Esophagus muscularis mucosa (tissue), 4 donors: ENCODE data around the gene CFAP410. TPM values are rescaled to one million over a fixed set of nuclear protein-coding genes. Genes with fewer than 3 reads are reported as not detected.
A peak's percentile ranks its signal among the peaks of the same experiment; 100 is the strongest.
"Not testable (repeated sequence)": the region's sequence is repeated elsewhere in the genome, so short reads cannot be mapped to it uniquely, and the experiment has no call there.

Source experiments
- DNase-seq: peaks from one replicate; pipeline ENCODE4 v3.0.0-alpha.2; 2017; ENCODE audit errors: extremely low spot score
- H3K27ac ChIP-seq, 4 donors: fragments of 200-600 bp; sonication (generic); replicated peaks in 1 of 4; 1 replicate in 3 of 4; 2 replicates in 1 of 4; pipeline ENCODE4 v1.5.1; 2016 to 2019; ENCODE audit warnings: mild to moderate bottlenecking in 1 of 4
- H3K27me3 ChIP-seq, 4 donors: fragments of 200-600 bp; sonication (generic); one replicate each; pipeline versions ENCODE4 v1.5.1 to v1.6.0; 2016 to 2019
- H3K36me3 ChIP-seq, 4 donors: fragments of 200-600 bp; sonication (generic); one replicate each; pipeline ENCODE4 v1.5.1; 2016 to 2019
- H3K4me1 ChIP-seq, 4 donors: fragments of 200-600 bp; sonication (generic); one replicate each; pipeline ENCODE4 v1.5.1; 2016 to 2019
- H3K4me3 ChIP-seq, 4 donors: fragments of 200-600 bp; sonication (generic); 1 replicate in 2 of 4; 2 replicates in 2 of 4; pipeline ENCODE4 v1.5.1; 2016 to 2019; ENCODE audit warnings: mild to moderate bottlenecking in 4 of 4, moderate library complexity in 1 of 4
- H3K9me3 ChIP-seq, 4 donors: fragments of 200-600 bp; sonication (generic); 1 replicate in 3 of 4; 2 replicates in 1 of 4; pipeline ENCODE4 v1.5.1; 2016 to 2019
- EP300 ChIP-seq: sonication (generic); formaldehyde crosslinking; IDR thresholded peaks from one replicate; pipeline ENCODE4 v1.6.1; 2017; ENCODE audit warnings: antibody characterized with exemption
- POLR2A ChIP-seq: fragments of 450-650 bp; IDR thresholded peaks from one replicate; pipeline ENCODE4 v1.6.1; 2017; ENCODE audit warnings: antibody characterized with exemption, moderate library complexity, mild to moderate bottlenecking, low read depth
- POLR2AphosphoS5 ChIP-seq, 2 donors: sonication (generic); formaldehyde crosslinking; IDR thresholded peaks; one replicate each; pipeline ENCODE4 v1.6.1; 2017; ENCODE audit warnings: antibody characterized with exemption in 2 of 2
- WGBS: methylation state at CpG from one replicate; pipeline ENCODE4 v1.1.5; 2018; 5-methylcytosine and 5-hydroxymethylcytosine counted together
- intact Hi-C: fragments of 100-400 bp; cut with DNase I; formaldehyde crosslinking; loops from one replicate; pipeline ENCODE4 v1.15.1; 2023
- total RNA-seq, 4 donors: library from RNA; depleted of rRNA; stranded (reverse); fragments of >200 nt; gene quantifications; one replicate each; pipeline versions ENCODE4 v1.1.0 to v1.2.1, GENCODE V29; 2016
- TF ChIP-seq, protein P1 (sequence below), 3 experiments: fragments of 200-600 bp in 2 of 3; fragments of 450-650 bp in 1 of 3; sonication (generic) in 2 of 3; IDR thresholded peaks; one replicate each; pipeline ENCODE4 v1.5.1; 2017 to 2019; ENCODE audit warnings: antibody characterized with exemption in 3 of 3, mild to moderate bottlenecking in 2 of 3, moderate library complexity in 1 of 3

CFAP410 gene
- total RNA-seq, 4 donors from 2014 or later, result 26.6 to 43.5 (median 32.3) TPM

DNA sequence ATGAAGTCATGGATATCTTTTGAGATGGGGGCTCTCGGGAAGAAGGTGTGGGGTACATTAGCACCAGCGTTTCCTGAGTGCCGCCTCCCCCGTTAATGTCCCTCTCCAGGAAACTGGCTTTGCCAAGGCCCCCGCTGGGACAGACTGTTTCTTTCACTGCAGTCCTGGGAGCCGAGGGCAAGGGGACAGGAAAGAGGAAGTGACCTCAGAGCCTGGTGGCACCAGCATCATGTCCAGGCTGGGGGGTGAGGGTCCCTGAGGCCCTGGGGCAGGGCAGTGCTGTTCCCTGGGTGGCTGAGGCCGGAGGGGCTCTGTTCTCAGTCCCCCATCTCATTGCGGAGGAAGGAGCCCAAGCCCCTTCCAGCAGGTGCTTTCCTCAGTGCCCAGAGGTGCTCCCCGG, 33.5 kb downstream of the CFAP410 start:
- no peaks in the 10 kb centered on the region for H3K27me3 ChIP-seq
- peaks cover 4 to 36% (median 33%) of the 10 kb centered on the region in 4 donors for H3K36me3 ChIP-seq
- DNase-seq, result no peak
- H3K9me3 ChIP-seq, result no peaks in the 10 kb centered on the region
- TF ChIP-seq POLR2A (no peak), POLR2AphosphoS5 (IDR thresholded peaks at IDR 0.05) (no peak), EP300 (no peak)
- TF ChIP-seq, protein P1, sequence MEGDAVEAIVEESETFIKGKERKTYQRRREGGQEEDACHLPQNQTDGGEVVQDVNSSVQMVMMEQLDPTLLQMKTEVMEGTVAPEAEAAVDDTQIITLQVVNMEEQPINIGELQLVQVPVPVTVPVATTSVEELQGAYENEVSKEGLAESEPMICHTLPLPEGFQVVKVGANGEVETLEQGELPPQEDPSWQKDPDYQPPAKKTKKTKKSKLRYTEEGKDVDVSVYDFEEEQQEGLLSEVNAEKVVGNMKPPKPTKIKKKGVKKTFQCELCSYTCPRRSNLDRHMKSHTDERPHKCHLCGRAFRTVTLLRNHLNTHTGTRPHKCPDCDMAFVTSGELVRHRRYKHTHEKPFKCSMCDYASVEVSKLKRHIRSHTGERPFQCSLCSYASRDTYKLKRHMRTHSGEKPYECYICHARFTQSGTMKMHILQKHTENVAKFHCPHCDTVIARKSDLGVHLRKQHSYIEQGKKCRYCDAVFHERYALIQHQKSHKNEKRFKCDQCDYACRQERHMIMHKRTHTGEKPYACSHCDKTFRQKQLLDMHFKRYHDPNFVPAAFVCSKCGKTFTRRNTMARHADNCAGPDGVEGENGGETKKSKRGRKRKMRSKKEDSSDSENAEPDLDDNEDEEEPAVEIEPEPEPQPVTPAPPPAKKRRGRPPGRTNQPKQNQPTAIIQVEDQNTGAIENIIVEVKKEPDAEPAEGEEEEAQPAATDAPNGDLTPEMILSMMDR (IDR thresholded peaks at IDR 0.05), result no peak
- H3K4me3 ChIP-seq, result no peak overlapping the region
- intact Hi-C loops, result no loop called here
- peak overlapping the region in 1 of 4 donors; percentile 40 for H3K27ac ChIP-seq
- 95% methylated on average over 3 of the region's 9 CpGs for WGBS
- H3K4me1 ChIP-seq, result peaks cover 52 to 70% (median 58%) of the 10 kb centered on the region in 4 donors

DNA sequence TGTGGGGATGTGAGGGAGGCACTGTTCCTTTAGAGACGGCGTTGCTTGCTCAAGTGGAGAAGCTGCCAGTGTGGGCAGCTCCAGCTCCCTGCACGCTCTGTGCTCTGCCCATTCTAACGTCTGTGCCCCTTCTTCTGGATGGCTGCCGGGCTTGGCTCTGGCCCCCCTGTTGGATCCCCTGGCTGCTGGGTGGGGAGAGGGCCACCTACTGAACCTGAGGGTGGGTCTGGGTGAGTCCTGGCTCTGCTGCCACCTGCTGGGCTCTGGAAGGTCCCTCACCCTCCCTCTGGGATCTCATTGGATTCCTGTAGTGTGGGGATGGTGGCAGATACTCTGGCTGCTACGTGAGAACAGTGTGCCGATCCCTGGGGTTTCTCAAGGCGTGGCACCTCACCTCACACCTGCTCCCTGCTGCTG, 34.3 kb downstream of the CFAP410 start:
- no peak for DNase-seq
- no peak overlapping the region for H3K27ac ChIP-seq

DNA sequence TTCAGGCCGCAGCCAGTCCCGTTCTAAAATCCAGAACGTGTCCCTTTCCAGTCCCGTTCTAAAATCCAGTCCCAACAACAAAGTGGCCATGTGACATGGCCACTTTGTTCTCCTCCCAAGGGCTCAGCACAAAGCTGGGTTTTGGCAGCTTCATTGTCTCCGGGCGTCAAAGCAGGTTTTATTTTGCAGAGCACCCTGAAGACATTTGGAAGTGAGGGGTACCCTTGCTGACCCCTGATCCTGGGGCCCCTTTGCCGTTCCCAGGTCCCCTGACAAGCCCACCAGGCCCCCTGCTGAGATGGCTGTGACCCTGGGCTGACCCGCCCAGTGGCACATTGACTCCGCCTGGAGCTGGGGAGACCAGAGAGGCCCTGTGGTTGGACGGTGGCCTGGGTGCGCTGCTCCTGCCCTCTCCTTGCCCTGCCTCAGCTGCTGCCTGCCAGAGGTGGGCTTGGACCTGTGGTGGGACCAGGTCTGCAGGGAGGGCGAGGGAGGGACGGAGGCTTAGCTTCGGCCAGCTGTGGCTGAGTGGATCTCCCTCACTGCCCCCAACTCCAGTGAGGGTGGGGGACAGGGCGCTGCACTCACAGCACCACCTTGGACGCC, 35.1 kb downstream of the CFAP410 start:
- peaks cover 4 to 21% (median 19%) of the 10 kb centered on the region in 4 donors for H3K36me3 ChIP-seq
- intact Hi-C loops, result no loop called here
- H3K4me3 ChIP-seq, result no peak overlapping the region
- TF ChIP-seq, protein P1 (IDR thresholded peaks at IDR 0.05), result no peak
- TF ChIP-seq POLR2AphosphoS5 (IDR thresholded peaks at IDR 0.05), result no peak
- no peak for TF ChIP-seq EP300
- no peak for TF ChIP-seq POLR2A
- H3K9me3 ChIP-seq, result no peaks in the 10 kb centered on the region
- H3K4me1 ChIP-seq, result peaks cover 58 to 77% (median 66%) of the 10 kb centered on the region in 4 donors
- 75% methylated on average over 12 of the region's 16 CpGs for WGBS
- DNase-seq, result no peak
- no peaks in the 10 kb centered on the region for H3K27me3 ChIP-seq
- peak overlapping the region in 3 of 4 donors; percentile 12 to 35 (median 24) for H3K27ac ChIP-seq

More for the DNA sequence above, 34.3 kb downstream of the CFAP410 start:
- Histone ChIP-seq H3K9me3 (no peaks in the 10 kb centered on the region), H3K4me3 (no peak overlapping the region), H3K4me1 (peaks cover 54 to 72% (median 60%) of the 10 kb centered on the region in 4 donors), H3K27me3 (no peaks in the 10 kb centered on the region), H3K36me3 (peaks cover 4 to 28% (median 25%) of the 10 kb centered on the region in 4 donors)
- TF ChIP-seq, protein P1 (IDR thresholded peaks at IDR 0.05), result peak; percentile 32 to 59 (median 45)
- no peak for TF ChIP-seq POLR2AphosphoS5 (IDR thresholded peaks at IDR 0.05)
- intact Hi-C loops, result no loop called here
- 67% methylated on average over 3 of the region's 8 CpGs for WGBS

DNA sequence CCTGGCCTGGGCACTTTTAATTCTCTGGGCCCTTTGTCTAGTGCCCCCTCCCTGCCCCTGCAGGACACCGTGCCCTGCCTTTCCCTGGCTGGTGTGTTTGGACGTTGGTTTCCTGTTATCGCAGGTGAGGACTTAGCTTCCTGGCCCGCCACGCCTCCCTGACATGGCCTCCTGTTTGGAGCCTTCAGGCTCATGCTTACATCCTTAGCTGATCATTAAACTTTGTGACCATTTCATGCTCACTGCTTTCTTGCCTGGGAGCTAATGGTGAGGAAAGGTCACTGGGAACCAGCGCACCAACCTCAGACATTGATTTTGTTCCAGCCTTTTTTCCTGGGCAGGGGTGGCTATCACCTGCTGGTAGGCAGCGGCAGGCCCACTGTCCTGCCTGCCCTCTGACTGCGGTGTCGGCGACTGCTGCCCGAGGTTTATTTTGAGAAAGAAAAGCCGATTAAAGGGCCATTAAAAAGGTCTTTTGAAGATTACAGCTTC, 35.7 kb downstream of the CFAP410 start:
- Histone ChIP-seq H3K4me3 (no peak overlapping the region), H3K4me1 (peaks cover 60 to 81% (median 71%) of the 10 kb centered on the region in 4 donors)
- TF ChIP-seq POLR2A (no peak), POLR2AphosphoS5 (IDR thresholded peaks at IDR 0.05) (no peak), EP300 (no peak)
- TF ChIP-seq, protein P1 (IDR thresholded peaks at IDR 0.05), result no peak

DNA sequence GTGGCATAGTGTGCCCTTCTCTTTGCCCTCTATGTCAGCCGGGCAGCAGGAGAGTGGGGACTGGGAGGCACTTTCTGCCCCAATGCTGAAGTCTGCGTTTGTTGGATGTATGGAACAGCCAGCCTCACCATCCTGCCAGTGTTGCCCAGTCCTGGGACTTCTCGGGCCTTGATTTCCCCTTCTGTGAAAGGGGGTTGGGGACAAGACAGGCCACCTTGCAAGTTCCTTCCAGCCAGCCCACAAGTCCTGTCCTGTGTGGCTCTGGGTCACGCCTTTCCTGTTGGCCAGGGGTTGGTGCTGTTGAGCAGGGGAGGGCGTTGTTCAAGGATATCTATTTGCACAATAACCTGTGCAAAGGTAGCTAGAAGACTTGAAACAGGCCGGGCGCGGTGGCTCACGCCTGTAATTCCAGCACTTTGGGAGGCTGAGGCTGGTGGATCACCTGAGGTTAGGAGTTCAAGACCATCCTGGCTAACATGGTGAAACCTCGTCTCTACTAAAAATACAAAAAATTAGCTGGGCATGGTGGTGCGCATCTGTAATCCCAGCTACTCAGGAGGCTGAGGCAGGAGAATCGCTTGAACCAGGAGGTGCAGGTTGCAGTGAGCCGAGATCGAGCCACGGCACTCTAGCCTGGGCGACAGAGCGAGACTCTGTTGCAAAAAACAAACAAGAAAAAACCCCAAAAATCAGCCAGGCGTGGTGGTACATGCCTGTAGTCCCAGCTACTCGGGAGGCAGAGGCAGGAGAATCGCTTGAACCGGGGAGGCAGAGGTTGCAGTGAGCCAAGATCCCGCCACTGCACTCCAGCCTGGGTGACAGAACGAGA, 36.4 kb downstream of the CFAP410 start:
- intact Hi-C loops, H3K9me3 ChIP-seq, H3K27me3 ChIP-seq, DNase-seq, H3K4me3 ChIP-seq: not testable (repeated sequence)
- Histone ChIP-seq H3K27ac (peak overlapping the region in 1 of 4 donors; percentile 4), H3K4me1 (peaks cover 62 to 84% (median 77%) of the 10 kb centered on the region in 4 donors), H3K36me3 (peaks cover 4 to 19% (median 14%) of the 10 kb centered on the region in 4 donors)
- 87% methylated on average over 21 of the region's 23 CpGs for WGBS

More for the DNA sequence above, 35.7 kb downstream of the CFAP410 start:
- no peaks in the 10 kb centered on the region for H3K27me3 ChIP-seq
- 81% methylated on average over 12 of the region's 12 CpGs for WGBS
- DNase-seq, result no peak
- peak overlapping the region in 2 of 4 donors; percentile 8 to 24 for H3K27ac ChIP-seq
- no peaks in the 10 kb centered on the region for H3K9me3 ChIP-seq
- H3K36me3 ChIP-seq, result peaks cover 4 to 21% (median 17%) of the 10 kb centered on the region in 4 donors
- intact Hi-C loops, result no loop called here
